Adrenal gland (tissue), 5 donors: ENCODE data around the gene FARP1.

ENCODE experiments used
- POLR2A ChIP-seq, 2 donors: fragments of 450-650 bp; IDR thresholded peaks; one replicate each; pipeline ENCODE4 v1.6.1; 2017; ENCODE audit warnings: antibody characterized with exemption in 2 of 2, mild to moderate bottlenecking in 2 of 2, moderate library complexity in 1 of 2
- TF ChIP-seq, protein P1 (sequence below), 6 experiments: fragments of 450-650 bp in 4 of 6; fragments of 200-600 bp in 2 of 6; sonication (generic) in 1 of 6; IDR thresholded peaks; 1 replicate in 5 of 6; 2 replicates in 1 of 6; pipeline versions ENCODE4 v1.5.1 to v1.8.0; 2016 to 2021; ENCODE audit warnings: antibody characterized with exemption in 6 of 6, mild to moderate bottlenecking in 2 of 6, moderate library complexity in 1 of 6
- donor health status: DM: no; HTN: no; CAD: no.

GRCh38 chr13:98348466-98349200 lies 205.7 kb downstream of the FARP1 start:
- TF ChIP-seq, protein P1, sequence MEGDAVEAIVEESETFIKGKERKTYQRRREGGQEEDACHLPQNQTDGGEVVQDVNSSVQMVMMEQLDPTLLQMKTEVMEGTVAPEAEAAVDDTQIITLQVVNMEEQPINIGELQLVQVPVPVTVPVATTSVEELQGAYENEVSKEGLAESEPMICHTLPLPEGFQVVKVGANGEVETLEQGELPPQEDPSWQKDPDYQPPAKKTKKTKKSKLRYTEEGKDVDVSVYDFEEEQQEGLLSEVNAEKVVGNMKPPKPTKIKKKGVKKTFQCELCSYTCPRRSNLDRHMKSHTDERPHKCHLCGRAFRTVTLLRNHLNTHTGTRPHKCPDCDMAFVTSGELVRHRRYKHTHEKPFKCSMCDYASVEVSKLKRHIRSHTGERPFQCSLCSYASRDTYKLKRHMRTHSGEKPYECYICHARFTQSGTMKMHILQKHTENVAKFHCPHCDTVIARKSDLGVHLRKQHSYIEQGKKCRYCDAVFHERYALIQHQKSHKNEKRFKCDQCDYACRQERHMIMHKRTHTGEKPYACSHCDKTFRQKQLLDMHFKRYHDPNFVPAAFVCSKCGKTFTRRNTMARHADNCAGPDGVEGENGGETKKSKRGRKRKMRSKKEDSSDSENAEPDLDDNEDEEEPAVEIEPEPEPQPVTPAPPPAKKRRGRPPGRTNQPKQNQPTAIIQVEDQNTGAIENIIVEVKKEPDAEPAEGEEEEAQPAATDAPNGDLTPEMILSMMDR (IDR thresholded peaks at IDR 0.05): no peak
- TF ChIP-seq POLR2A (IDR thresholded peaks at IDR 0.05): no peak
